Body of pancreas (tissue), 4 donors: ENCODE data around the gene CCDC92B.

Source experiments
- POLR2A ChIP-seq, 3 donors: fragments of 450-650 bp; IDR thresholded peaks; one replicate each; pipeline ENCODE4 v1.6.1; 2016; ENCODE audit warnings: antibody characterized with exemption in 3 of 3, mild to moderate bottlenecking in 2 of 3
- TF ChIP-seq, protein P1 (sequence below), 7 experiments: fragments of 450-650 bp in 4 of 7; fragments of 200-600 bp in 3 of 7; sonication (generic) in 3 of 7; IDR thresholded peaks; one replicate each; pipeline ENCODE4 v1.5.1; 2016 to 2019; ENCODE audit warnings: antibody characterized with exemption in 7 of 7

DNA sequence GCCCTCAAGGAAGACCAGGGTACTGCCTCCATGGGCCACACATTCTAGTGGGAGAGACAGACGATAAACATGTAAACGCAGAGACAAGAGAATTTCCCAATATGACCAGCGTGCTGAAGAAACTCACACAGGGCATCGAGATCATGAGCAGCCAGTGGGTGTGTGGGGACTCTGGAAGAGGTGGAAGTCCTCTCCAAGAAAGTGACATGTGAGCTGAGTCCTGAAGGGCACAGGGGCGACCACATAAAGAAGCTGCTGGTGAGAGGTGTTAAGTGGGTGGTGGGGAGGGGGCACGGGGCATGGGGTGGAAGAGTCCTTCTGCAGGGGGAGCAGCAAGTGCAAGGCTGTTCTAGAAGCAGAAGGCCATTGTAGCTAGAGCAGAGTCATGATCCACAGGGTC, 25.8 kb upstream of the CCDC92B start:
- TF ChIP-seq, protein P1, sequence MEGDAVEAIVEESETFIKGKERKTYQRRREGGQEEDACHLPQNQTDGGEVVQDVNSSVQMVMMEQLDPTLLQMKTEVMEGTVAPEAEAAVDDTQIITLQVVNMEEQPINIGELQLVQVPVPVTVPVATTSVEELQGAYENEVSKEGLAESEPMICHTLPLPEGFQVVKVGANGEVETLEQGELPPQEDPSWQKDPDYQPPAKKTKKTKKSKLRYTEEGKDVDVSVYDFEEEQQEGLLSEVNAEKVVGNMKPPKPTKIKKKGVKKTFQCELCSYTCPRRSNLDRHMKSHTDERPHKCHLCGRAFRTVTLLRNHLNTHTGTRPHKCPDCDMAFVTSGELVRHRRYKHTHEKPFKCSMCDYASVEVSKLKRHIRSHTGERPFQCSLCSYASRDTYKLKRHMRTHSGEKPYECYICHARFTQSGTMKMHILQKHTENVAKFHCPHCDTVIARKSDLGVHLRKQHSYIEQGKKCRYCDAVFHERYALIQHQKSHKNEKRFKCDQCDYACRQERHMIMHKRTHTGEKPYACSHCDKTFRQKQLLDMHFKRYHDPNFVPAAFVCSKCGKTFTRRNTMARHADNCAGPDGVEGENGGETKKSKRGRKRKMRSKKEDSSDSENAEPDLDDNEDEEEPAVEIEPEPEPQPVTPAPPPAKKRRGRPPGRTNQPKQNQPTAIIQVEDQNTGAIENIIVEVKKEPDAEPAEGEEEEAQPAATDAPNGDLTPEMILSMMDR (IDR thresholded peaks at IDR 0.05), result no peak
- TF ChIP-seq POLR2A (IDR thresholded peaks at IDR 0.05), result no peak
